Measurements from ENCODE around the gene TNNC1. TPM values are rescaled to one million over a fixed set of nuclear protein-coding genes. Genes with fewer than 3 reads are reported as not detected.

TNNC1 gene
- total and polyA plus RNA-seq, 9 of the 15 experiments (the other 6 are each of a cell fraction or from before 2014, with no cell fraction given): 0.08 to 0.85 (median 0.42) TPM; not detected in 4

DNA sequence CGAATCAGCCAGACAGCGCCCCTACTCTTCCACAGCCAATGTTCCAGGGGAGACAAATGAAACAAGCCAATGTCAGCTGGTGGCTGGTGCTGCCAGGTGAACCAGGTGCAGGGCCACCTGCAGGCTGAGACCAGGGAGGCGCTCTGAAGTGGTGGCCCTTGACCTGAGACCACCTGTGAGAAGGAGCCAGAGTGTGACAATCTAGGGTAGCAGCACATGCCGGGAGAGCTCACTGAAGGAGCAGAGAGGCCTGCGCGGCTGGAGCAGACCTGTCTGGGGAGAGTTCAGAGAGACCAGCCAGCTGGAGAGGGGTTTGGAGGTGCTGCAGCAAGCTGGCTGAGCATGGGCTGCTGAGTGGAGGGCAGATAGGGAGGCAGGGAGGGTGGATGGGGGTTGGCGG, 40.6 kb upstream of the TNNC1 start:
- Histone ChIP-seq H3K27me3 (ENCODE audit: control insufficient read depth in 2 of 2, insufficient read depth in 2 of 2, low read length in 2 of 2) (no peaks in the 10 kb centered on the region), H3K9me3 (replicated peaks; ENCODE audit: control insufficient read depth, insufficient read depth, low read depth, low read length) (no peaks in the 10 kb centered on the region), H3K4me1 (replicated peaks in 1 of 2; ENCODE audit: control insufficient read depth in 2 of 2, insufficient read depth in 2 of 2, low read length in 2 of 2) (peaks cover 5 to 39% of the 10 kb centered on the region in 2 experiments; a peak in 3 of 5 replicates), H3K27ac (ENCODE audit: extremely low read depth, low read depth, low read length) (no peak overlapping the region), H2AFZ (ENCODE audit: low read depth, low read length) (no peak overlapping the region), H3K9ac (ENCODE audit: insufficient read depth in 1 of 2, low read depth in 2 of 2, low read length in 2 of 2) (no peak overlapping the region; a peak in 1 of 4 replicates), H3K79me2 (ENCODE audit: control insufficient read depth, insufficient read depth, low read length) (no peaks in the 10 kb centered on the region), H3K9me1 (ENCODE audit: control insufficient read depth, insufficient read depth, low read length) (no peaks in the 10 kb centered on the region), H3K4me3 (no peak overlapping the region), H4K20me1 (replicated peaks; ENCODE audit: control insufficient read depth, insufficient read depth, low read length) (no peaks in the 10 kb centered on the region; the same call in 1 of the 2 replicates), H3K36me3 (ENCODE audit: control insufficient read depth, insufficient read depth, low read length) (peaks cover 31% of the 10 kb centered on the region; the same call in 2 of the 3 replicates), H3K4me2 (ENCODE audit: insufficient read depth, low read length) (no peak overlapping the region)
- in situ Hi-C loops (cut with MboI) (no loop called here), intact Hi-C loops (cut with micrococcal nuclease) (no loop called here)
- CTCF ChIA-PET (ENCODE audit: low intra/inter-chr PET ratio): no interaction called here
- no TSS peak for BruUV-seq (replicated peaks)
- POLR2A ChIA-PET: interaction anchor here (0.6 to 1.0 kb wide), 2 partner anchors 48 to 407 kb away, joined by 3 to 4 read pairs; no protein-coding TSS in a partner anchor
- 79% methylated on average over 4 of the region's 7 CpGs for WGBS (ENCODE audit: insufficient coverage, low coverage, missing lambda C conversion rate)
- ATAC-seq: no peak
- FAIRE-seq: no peak
- TF ChIP-seq MYC (IDR thresholded peaks at IDR 0.05; ENCODE audit: low read depth, low read length) (no peak), MYC (CRISPR knock-in tag; IDR thresholded peaks at IDR 0.05; ENCODE audit: borderline replicate concordance, low read depth) (no peak), PYGO2 (tag; IDR thresholded peaks at IDR 0.05) (no peak), BRD9 (IDR thresholded peaks at IDR 0.05; ENCODE audit: low read depth, partially characterized antibody) (no peak), TEAD1 (CRISPR knock-in tag; IDR thresholded peaks at IDR 0.05) (no peak), LCOR (CRISPR knock-in tag; IDR thresholded peaks at IDR 0.05) (no peak), ZNF282 (CRISPR knock-in tag; IDR thresholded peaks at IDR 0.05) (no peak)
- TF ChIP-seq, protein P1, sequence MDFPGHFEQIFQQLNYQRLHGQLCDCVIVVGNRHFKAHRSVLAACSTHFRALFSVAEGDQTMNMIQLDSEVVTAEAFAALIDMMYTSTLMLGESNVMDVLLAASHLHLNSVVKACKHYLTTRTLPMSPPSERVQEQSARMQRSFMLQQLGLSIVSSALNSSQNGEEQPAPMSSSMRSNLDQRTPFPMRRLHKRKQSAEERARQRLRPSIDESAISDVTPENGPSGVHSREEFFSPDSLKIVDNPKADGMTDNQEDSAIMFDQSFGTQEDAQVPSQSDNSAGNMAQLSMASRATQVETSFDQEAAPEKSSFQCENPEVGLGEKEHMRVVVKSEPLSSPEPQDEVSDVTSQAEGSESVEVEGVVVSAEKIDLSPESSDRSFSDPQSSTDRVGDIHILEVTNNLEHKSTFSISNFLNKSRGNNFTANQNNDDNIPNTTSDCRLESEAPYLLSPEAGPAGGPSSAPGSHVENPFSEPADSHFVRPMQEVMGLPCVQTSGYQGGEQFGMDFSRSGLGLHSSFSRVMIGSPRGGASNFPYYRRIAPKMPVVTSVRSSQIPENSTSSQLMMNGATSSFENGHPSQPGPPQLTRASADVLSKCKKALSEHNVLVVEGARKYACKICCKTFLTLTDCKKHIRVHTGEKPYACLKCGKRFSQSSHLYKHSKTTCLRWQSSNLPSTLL (IDR thresholded peaks at IDR 0.05): no peak
- TF ChIP-seq, protein P2, sequence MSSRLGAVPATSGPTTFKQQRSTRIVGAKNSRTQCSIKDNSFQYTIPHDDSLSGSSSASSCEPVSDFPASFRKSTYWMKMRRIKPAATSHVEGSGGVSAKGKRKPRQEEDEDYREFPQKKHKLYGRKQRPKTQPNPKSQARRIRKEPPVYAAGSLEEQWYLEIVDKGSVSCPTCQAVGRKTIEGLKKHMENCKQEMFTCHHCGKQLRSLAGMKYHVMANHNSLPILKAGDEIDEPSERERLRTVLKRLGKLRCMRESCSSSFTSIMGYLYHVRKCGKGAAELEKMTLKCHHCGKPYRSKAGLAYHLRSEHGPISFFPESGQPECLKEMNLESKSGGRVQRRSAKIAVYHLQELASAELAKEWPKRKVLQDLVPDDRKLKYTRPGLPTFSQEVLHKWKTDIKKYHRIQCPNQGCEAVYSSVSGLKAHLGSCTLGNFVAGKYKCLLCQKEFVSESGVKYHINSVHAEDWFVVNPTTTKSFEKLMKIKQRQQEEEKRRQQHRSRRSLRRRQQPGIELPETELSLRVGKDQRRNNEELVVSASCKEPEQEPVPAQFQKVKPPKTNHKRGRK (tag; IDR thresholded peaks at IDR 0.05): no peak
- TF ChIP-seq, protein P3, sequence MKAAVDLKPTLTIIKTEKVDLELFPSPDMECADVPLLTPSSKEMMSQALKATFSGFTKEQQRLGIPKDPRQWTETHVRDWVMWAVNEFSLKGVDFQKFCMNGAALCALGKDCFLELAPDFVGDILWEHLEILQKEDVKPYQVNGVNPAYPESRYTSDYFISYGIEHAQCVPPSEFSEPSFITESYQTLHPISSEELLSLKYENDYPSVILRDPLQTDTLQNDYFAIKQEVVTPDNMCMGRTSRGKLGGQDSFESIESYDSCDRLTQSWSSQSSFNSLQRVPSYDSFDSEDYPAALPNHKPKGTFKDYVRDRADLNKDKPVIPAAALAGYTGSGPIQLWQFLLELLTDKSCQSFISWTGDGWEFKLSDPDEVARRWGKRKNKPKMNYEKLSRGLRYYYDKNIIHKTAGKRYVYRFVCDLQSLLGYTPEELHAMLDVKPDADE (conservative IDR thresholded peaks at IDR 0.05; ENCODE audit: control insufficient read depth, low read depth, low read length): no peak
- no peak for DNase-seq (ENCODE audit: extremely low read depth in 1 of 4, low spot score in 3 of 4)

Measured in K562 (cell line).